B cell (primary cell): ENCODE results near the gene NUBP1. TPM values are rescaled to one million over a fixed set of nuclear protein-coding genes. Genes with fewer than 3 reads are reported as not detected.

Source experiments
- ATAC-seq: fragments of 200-7000 bp; cut with Tn5 transposase; one replicate; pipeline ENCODE4 v1.10.0; 2021; ENCODE audit warnings: low read depth, mild to moderate bottlenecking, moderate number of reproducible peaks, moderate library complexity
- CTCF ChIA-PET: fragments of 350-600 bp; sonication (Branson Sonifier 250); formaldehyde crosslinking; loops from one replicate; lab custom pipeline; 2021; ENCODE audit warnings: antibody characterized with exemption, inconsistent platforms; lab: Charles Lee
- POLR2A ChIA-PET: fragments of 350-600 bp; sonication (Branson Sonifier 250); formaldehyde crosslinking; loops from one replicate; lab custom pipeline; 2021; ENCODE audit warnings: antibody characterized with exemption; lab: Charles Lee
- DNase-seq: peaks from one replicate; pipeline ENCODE4 v3.0.0; 2013
- H2AFZ ChIP-seq: 2 replicates; pipeline ENCODE4 v1.6.1; 2012; ENCODE audit warnings: mild to moderate bottlenecking, low read depth, low read length; ENCODE audit not compliant: insufficient read depth, poor library complexity, severe bottlenecking
- H3K27ac ChIP-seq, 2 donors: 1 replicate in 1 of 2; 2 replicates in 1 of 2; pipeline ENCODE4 v1.5.1; 2012 to 2013; ENCODE audit warnings: low read length in 2 of 2, mild to moderate bottlenecking in 2 of 2, moderate library complexity in 1 of 2
- H3K27me3 ChIP-seq, 4 experiments: fragments of 200-600 bp in 1 of 4; sonication (generic) in 1 of 4; replicated peaks in 1 of 4; 1 replicate in 2 of 4; 2 replicates in 2 of 4; pipeline versions ENCODE4 v1.6.1 to v1.7.0; 2013 to 2016; ENCODE audit warnings: low read length in 3 of 4, mild to moderate bottlenecking in 2 of 4, mixed read lengths in 1 of 4, moderate library complexity in 1 of 4; ENCODE audit not compliant: insufficient read depth in 4 of 4, control insufficient read depth in 3 of 4; ENCODE audit errors: control extremely low read depth in 1 of 4
- H3K36me3 ChIP-seq, 2 experiments: replicated peaks in 1 of 2; 1 replicate in 1 of 2; 2 replicates in 1 of 2; pipeline versions ENCODE4 v1.6.1 to v1.7.1; 2013; ENCODE audit warnings: low read length in 1 of 2; ENCODE audit not compliant: insufficient read depth in 2 of 2, control insufficient read depth in 1 of 2; ENCODE audit errors: control extremely low read depth in 1 of 2, extremely low read depth in 1 of 2
- H3K4me1 ChIP-seq, 2 donors: fragments of 200-600 bp in 1 of 2; sonication (generic) in 1 of 2; 1 replicate in 1 of 2; 2 replicates in 1 of 2; pipeline versions ENCODE4 v1.5.1 to v1.6.1; 2013 to 2017; ENCODE audit warnings: low read length in 2 of 2; ENCODE audit not compliant: control insufficient read depth in 2 of 2, insufficient read depth in 2 of 2
- H3K4me2 ChIP-seq: replicated peaks from 2 replicates; pipeline ENCODE3; 2012; ENCODE audit warnings: mild to moderate bottlenecking, low read depth, low read length; ENCODE audit not compliant: poor library complexity, severe bottlenecking
- H3K4me3 ChIP-seq, 5 experiments: fragments of 200-600 bp in 1 of 5; sonication (generic) in 1 of 5; 1 replicate in 3 of 5; 2 replicates in 2 of 5; pipeline versions ENCODE4 v1.5.1 to v1.7.0; 2011 to 2016; ENCODE audit warnings: low read length in 4 of 5, mild to moderate bottlenecking in 4 of 5, low read depth in 2 of 5, control low read depth in 1 of 5, moderate library complexity in 1 of 5; ENCODE audit not compliant: insufficient read depth in 1 of 5; ENCODE audit errors: control extremely low read depth in 1 of 5, extremely low read depth in 1 of 5
- H3K79me2 ChIP-seq: fragments of 200-600 bp; sonication (generic); one replicate; pipeline ENCODE4 v1.6.0; 2016; ENCODE audit warnings: low read length; ENCODE audit not compliant: control insufficient read depth, insufficient read depth
- H3K9ac ChIP-seq: fragments of 200-600 bp; sonication (generic); 2 replicates; pipeline ENCODE4 v1.6.1; 2017; ENCODE audit warnings: mild to moderate bottlenecking, low read length, moderate library complexity
- H3K9me3 ChIP-seq, 3 donors: one replicate each; pipeline versions ENCODE4 v1.6.1 to v1.7.1; 2013; ENCODE audit warnings: low read length in 2 of 3; ENCODE audit not compliant: control insufficient read depth in 2 of 3, insufficient read depth in 1 of 3; ENCODE audit errors: control extremely low read depth in 1 of 3
- H4K20me1 ChIP-seq: 2 replicates; pipeline ENCODE4 v1.6.0; 2012; ENCODE audit warnings: mild to moderate bottlenecking, low read length; ENCODE audit not compliant: insufficient read depth, control insufficient read depth, poor library complexity, severe bottlenecking
- H3K27ac Mint-ChIP-seq: one replicate; pipeline ENCODE4 v1.8.0; 2021; ENCODE audit warnings: mixed read lengths
- H3K27me3 Mint-ChIP-seq: one replicate; pipeline ENCODE4 v1.8.0; 2021; ENCODE audit warnings: mixed read lengths
- H3K4me1 Mint-ChIP-seq: one replicate; pipeline ENCODE4 v1.8.0; 2021; ENCODE audit warnings: mixed read lengths
- H3K4me3 Mint-ChIP-seq: one replicate; pipeline ENCODE4 v1.8.0; 2021; ENCODE audit warnings: mixed read lengths
- H3K9me3 Mint-ChIP-seq: one replicate; pipeline ENCODE4 v1.8.0; 2022; ENCODE audit warnings: mixed read lengths; ENCODE audit not compliant: insufficient read depth
- CTCF ChIP-seq: fragments of 200-600 bp; IDR thresholded peaks from one replicate; pipeline ENCODE4 v1.8.0; 2022; ENCODE audit warnings: antibody characterized with exemption, mild to moderate bottlenecking
- EZH2 ChIP-seq: IDR thresholded peaks from 2 replicates; pipeline ENCODE4 v1.6.1; 2012; ENCODE audit warnings: borderline replicate concordance, low read depth, mild to moderate bottlenecking, moderate library complexity, low read length; ENCODE audit not compliant: insufficient read depth, poor library complexity, severe bottlenecking
- WGBS: methylation state at CpG from one replicate; pipeline ENCODE4 v1.1.5; 2013; ENCODE audit warnings: missing lambda C conversion rate; ENCODE audit not compliant: insufficient coverage; 5-methylcytosine and 5-hydroxymethylcytosine counted together
- intact Hi-C: fragments of 100-400 bp; cut with micrococcal nuclease; formaldehyde crosslinking; loops from one replicate; pipeline ENCODE4 v1.10.0; 2022
- polyA plus RNA-seq: library from polyadenylated mRNA; depleted of rRNA; stranded (reverse); fragments of >200 nt; gene quantifications from 2 replicates; pipeline ENCODE4 v1.2.3, GENCODE V29; 2012
- total RNA-seq, 2 donors: library from RNA; stranded (reverse); fragments of 120-200 nt in 1 of 2; gene quantifications; 1 replicate in 1 of 2; 2 replicates in 1 of 2; pipeline versions ENCODE4 v1.2.3 to v1.2.4, GENCODE V29; 2013 to 2022

NUBP1 gene
- total and polyA plus RNA-seq, 2 donors (not counting 1 experiment from before 2014, with no cell fraction given): 47.3 to 67.3 TPM

- intact Hi-C loops: no loop called here
- H3K9me3 ChIP-seq: peaks cover 0 to 12% (median 0%) of the 10 kb centered on the region in 3 donors
- H3K4me1 ChIP-seq: peaks cover 12 to 21% of the 10 kb centered on the region in 2 donors
- no peaks in the 10 kb centered on the region for H3K9me3 Mint-ChIP-seq
- TF ChIP-seq CTCF (no peak), EZH2 (no peak)
- H3K27me3 ChIP-seq: no peaks in the 10 kb centered on the region
- H3K79me2 ChIP-seq: peaks cover 62% of the 10 kb centered on the region
- H3K4me1 Mint-ChIP-seq: peaks cover 28% of the 10 kb centered on the region
- ATAC-seq (no peak), DNase-seq (no peak)
- H3K27me3 Mint-ChIP-seq: no peaks in the 10 kb centered on the region
- no peak overlapping the region for H3K4me2 ChIP-seq
- no peak overlapping the region for H2AFZ ChIP-seq
- H3K9ac ChIP-seq: no peak overlapping the region
- POLR2A ChIA-PET: no interaction called here
- H4K20me1 ChIP-seq: peaks cover 24% of the 10 kb centered on the region
- no peak overlapping the region for H3K27ac Mint-ChIP-seq
- no peak overlapping the region for H3K4me3 Mint-ChIP-seq
- H3K36me3 ChIP-seq: peaks cover 2 to 95% of the 10 kb centered on the region in 2 experiments
- WGBS: 100% methylated on average over 1 of the region's 3 CpGs
- CTCF ChIA-PET: no interaction called here
- no peak overlapping the region for H3K27ac ChIP-seq
- no peak overlapping the region for H3K4me3 ChIP-seq
These were observed 17.2 kb downstream of the NUBP1 start for GRCh38 chr16:10760858-10761257.

- Histone ChIP-seq H3K4me1 (peaks cover 17 to 26% of the 10 kb centered on the region in 2 donors), H3K4me3 (no peak overlapping the region), H3K36me3 (peaks cover 2 to 89% of the 10 kb centered on the region in 2 experiments), H2AFZ (no peak overlapping the region), H3K9ac (no peak overlapping the region), H3K79me2 (peaks cover 57% of the 10 kb centered on the region), H3K27me3 (no peaks in the 10 kb centered on the region), H4K20me1 (peaks cover 21% of the 10 kb centered on the region), H3K9me3 (peaks cover 0 to 12% (median 0%) of the 10 kb centered on the region in 3 donors), H3K27ac (no peak overlapping the region), H3K4me2 (no peak overlapping the region)
- peak overlapping the region; percentile 20 for H3K27ac Mint-ChIP-seq
- no peaks in the 10 kb centered on the region for H3K9me3 Mint-ChIP-seq
- WGBS: 83% methylated on average over 6 of the region's 8 CpGs
- CTCF ChIA-PET: no interaction called here
- ATAC-seq: no peak
- intact Hi-C loops: no loop called here
- DNase-seq: no peak
- peaks cover 33% of the 10 kb centered on the region for H3K4me1 Mint-ChIP-seq
- POLR2A ChIA-PET: no interaction called here
- no peaks in the 10 kb centered on the region for H3K27me3 Mint-ChIP-seq
- H3K4me3 Mint-ChIP-seq: no peak overlapping the region
- TF ChIP-seq EZH2: no peak
- TF ChIP-seq CTCF: no peak
These were observed 17.7 kb downstream of the NUBP1 start for GRCh38 chr16:10761373-10761772.
